Measurements from ENCODE around the gene CELSR1.

Gene CELSR1

DNA sequence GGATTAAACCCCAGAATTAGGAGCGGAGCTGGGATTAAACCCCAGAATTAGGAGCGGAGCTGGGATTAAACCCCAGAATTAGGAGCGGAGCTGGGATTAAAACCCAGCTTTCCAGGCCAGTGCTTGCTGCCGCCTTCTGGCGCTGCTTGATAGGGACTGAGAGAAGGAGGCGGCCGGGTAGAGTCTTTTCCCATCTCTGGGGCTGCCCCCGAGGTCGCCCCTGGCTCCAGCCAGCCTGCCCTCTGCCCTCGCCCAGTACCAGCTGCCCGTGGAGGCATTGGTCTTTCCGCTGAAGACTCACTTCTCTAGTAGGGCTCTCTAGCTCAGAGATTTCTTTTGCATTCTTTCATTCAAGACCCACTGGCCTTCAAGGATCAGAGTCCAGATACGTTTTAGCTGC is 196.7 kb downstream of the CELSR1 start:
- Histone ChIP-seq H3K27me3 (ENCODE audit: low read depth, low read length) (no peaks in the 10 kb centered on the region), H3K9me3 (ENCODE audit: control insufficient read depth in 1 of 2, low read length in 2 of 2) (no peaks in the 10 kb centered on the region), H3K4me3 (ENCODE audit: low read depth in 1 of 2, low read length in 2 of 2) (no peak overlapping the region), H3K27ac (ENCODE audit: low read length) (no peak overlapping the region), H3K4me1 (ENCODE audit: control insufficient read depth in 1 of 2, insufficient read depth in 2 of 2, low read length in 2 of 2) (peaks cover 9 to 14% of the 10 kb centered on the region in 2 donors), H3K36me3 (ENCODE audit: control insufficient read depth in 1 of 2, insufficient read depth in 2 of 2, low read length in 2 of 2) (peaks cover 54 to 72% of the 10 kb centered on the region in 2 donors)

DNA sequence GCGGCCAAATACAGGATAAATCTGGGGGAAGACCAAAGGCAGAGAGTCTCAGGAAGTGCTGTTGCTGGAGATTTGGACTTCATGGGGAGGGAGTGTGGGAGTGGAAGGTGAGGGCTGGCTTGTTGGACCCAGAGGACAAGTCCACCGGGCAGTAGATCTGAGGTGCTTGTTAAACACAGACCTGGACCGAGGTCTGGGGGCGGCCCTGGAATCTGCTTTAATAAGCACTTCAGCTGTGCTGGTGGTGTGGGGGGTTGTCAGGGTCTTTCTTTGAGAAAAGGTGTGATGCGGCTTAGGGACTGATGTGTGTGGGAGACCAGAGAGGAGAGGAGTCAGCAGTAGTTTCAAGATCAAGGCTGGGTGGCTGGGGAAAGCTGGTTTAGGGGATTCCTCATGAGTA is 197.5 kb downstream of the CELSR1 start:
- no peak overlapping the region for H3K4me3 ChIP-seq (ENCODE audit: low read depth in 1 of 2, low read length in 2 of 2)
- peaks cover 51 to 65% of the 10 kb centered on the region in 2 donors for H3K36me3 ChIP-seq (ENCODE audit: control insufficient read depth in 1 of 2, insufficient read depth in 2 of 2, low read length in 2 of 2)

GRCh38 chr22:46338636-46339035 is 198.8 kb downstream of the CELSR1 start:
- Histone ChIP-seq H3K4me3 (ENCODE audit: low read depth in 1 of 2, low read length in 2 of 2) (no peak overlapping the region), H3K36me3 (ENCODE audit: control insufficient read depth in 1 of 2, insufficient read depth in 2 of 2, low read length in 2 of 2) (peaks cover 38 to 54% of the 10 kb centered on the region in 2 donors), H3K27ac (ENCODE audit: low read length) (no peak overlapping the region), H3K4me1 (ENCODE audit: control insufficient read depth in 1 of 2, insufficient read depth in 2 of 2, low read length in 2 of 2) (peaks cover 9 to 14% of the 10 kb centered on the region in 2 donors), H3K9me3 (ENCODE audit: control insufficient read depth in 1 of 2, low read length in 2 of 2) (no peaks in the 10 kb centered on the region), H3K27me3 (ENCODE audit: low read depth, low read length) (no peaks in the 10 kb centered on the region)

More for the DNA sequence above, 197.5 kb downstream of the CELSR1 start:
- H3K9me3 ChIP-seq (ENCODE audit: control insufficient read depth in 1 of 2, low read length in 2 of 2), result no peaks in the 10 kb centered on the region
- no peak overlapping the region for H3K27ac ChIP-seq (ENCODE audit: low read length)
- peaks cover 9 to 14% of the 10 kb centered on the region in 2 donors for H3K4me1 ChIP-seq (ENCODE audit: control insufficient read depth in 1 of 2, insufficient read depth in 2 of 2, low read length in 2 of 2)
- no peaks in the 10 kb centered on the region for H3K27me3 ChIP-seq (ENCODE audit: low read depth, low read length)

DNA sequence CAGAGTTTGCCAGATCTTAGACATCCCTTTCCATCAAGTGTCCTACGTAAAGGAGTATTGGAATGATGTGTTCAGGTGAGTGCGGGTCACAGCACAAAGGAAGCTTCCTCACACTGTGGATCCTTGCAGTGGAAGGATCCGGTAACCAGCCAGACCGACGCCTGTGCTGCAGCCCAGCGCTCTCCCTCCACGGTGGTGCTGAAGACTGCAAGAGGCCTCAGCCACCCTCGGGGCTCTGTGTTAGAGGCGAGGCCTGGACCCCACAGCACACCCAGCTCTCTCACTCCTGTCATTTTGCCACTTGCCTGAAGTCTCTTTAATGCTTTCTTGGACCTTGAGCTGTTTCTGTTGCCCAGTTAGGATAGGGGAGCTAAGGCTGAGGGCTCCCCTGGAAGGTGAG is 199.6 kb downstream of the CELSR1 start:
- peaks cover 9 to 14% of the 10 kb centered on the region in 2 donors for H3K4me1 ChIP-seq (ENCODE audit: control insufficient read depth in 1 of 2, insufficient read depth in 2 of 2, low read length in 2 of 2)
- no peak overlapping the region for H3K27ac ChIP-seq (ENCODE audit: low read length)
- peaks cover 32 to 46% of the 10 kb centered on the region in 2 donors for H3K36me3 ChIP-seq (ENCODE audit: control insufficient read depth in 1 of 2, insufficient read depth in 2 of 2, low read length in 2 of 2)
- H3K9me3 ChIP-seq (ENCODE audit: control insufficient read depth in 1 of 2, low read length in 2 of 2), result no peaks in the 10 kb centered on the region
- no peaks in the 10 kb centered on the region for H3K27me3 ChIP-seq (ENCODE audit: low read depth, low read length)
- no peak overlapping the region for H3K4me3 ChIP-seq (ENCODE audit: low read depth in 1 of 2, low read length in 2 of 2)

DNA sequence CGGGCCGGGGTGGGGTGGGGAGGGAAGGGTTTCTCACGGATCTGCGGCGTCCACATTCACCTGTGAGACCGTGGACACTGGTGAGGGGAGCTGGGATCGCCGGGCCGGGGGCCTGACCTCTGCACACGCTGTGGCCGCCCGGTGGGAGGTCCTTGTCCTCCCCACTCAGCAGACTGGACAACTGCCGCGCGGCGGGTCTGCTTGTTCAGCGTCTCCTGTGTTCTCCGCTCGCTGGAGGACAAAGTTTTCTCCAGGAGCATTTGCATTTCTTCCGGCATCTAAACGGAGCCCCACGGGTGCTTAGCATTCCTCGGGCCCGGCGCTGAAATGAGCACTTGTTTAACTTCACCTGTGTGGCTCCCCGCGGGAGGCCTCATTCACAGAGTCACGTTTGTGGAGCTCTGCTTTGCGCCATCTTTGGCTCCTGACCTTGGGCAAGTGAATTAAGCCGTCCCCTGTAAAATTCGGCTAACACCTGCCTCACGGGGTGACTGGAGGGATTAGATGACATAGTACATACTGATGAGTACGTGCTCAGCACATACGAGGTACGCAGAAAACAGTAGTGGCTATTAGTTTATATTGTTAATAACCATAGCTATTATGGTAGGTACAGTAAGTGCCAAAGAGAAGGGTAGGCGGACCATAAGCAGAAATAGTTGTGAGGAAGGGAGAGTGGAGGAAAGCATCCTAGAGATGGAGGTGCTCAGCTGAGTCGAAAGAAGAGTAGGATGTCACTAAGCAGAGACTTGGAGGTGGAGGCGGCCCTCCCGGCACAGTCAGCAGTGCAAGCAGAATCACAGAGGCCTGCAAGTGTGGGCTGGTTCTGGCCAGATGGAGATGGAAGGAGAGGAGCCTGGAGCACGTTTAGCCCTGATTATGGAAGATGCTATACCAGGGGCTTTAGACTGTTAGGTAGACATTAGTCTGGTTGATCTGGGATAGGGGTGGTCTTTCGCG is 201.0 kb downstream of the CELSR1 start:
- Histone ChIP-seq H3K36me3 (ENCODE audit: control insufficient read depth in 1 of 2, insufficient read depth in 2 of 2, low read length in 2 of 2) (peaks cover 26 to 34% of the 10 kb centered on the region in 2 donors), H3K4me3 (ENCODE audit: low read depth in 1 of 2, low read length in 2 of 2) (peak overlapping the region; percentile 70 to 97), H3K27ac (ENCODE audit: low read length) (no peak overlapping the region), H3K4me1 (ENCODE audit: control insufficient read depth in 1 of 2, insufficient read depth in 2 of 2, low read length in 2 of 2) (peaks cover 9 to 14% of the 10 kb centered on the region in 2 donors), H3K27me3 (ENCODE audit: low read depth, low read length) (no peaks in the 10 kb centered on the region), H3K9me3 (ENCODE audit: control insufficient read depth in 1 of 2, low read length in 2 of 2) (no peaks in the 10 kb centered on the region)

- peak within 1 kb of the TSS; percentile 70 to 97 for H3K4me3 ChIP-seq (ENCODE audit: low read depth in 1 of 2, low read length in 2 of 2)
- peaks cover 19 to 25% of the 10 kb centered on the region in 2 donors for H3K36me3 ChIP-seq (ENCODE audit: control insufficient read depth in 1 of 2, insufficient read depth in 2 of 2, low read length in 2 of 2)
These were observed 202.0 kb downstream of the CELSR1 start, which contains the start of gene TRMU for GRCh38 chr22:46335201-46336118. TSS of gene TRMU (plus strand) at chr22:46335714. CDS start at chr22:46335765, 51 bp downstream.

GRCh38 chr22:46331496-46331895 is 205.9 kb downstream of the CELSR1 start:
- Histone ChIP-seq H3K9me3 (ENCODE audit: control insufficient read depth in 1 of 2, low read length in 2 of 2) (no peaks in the 10 kb centered on the region), H3K4me1 (ENCODE audit: control insufficient read depth in 1 of 2, insufficient read depth in 2 of 2, low read length in 2 of 2) (peaks cover 2 to 3% of the 10 kb centered on the region in 2 donors), H3K27me3 (ENCODE audit: low read depth, low read length) (no peaks in the 10 kb centered on the region), H3K36me3 (ENCODE audit: control insufficient read depth in 1 of 2, insufficient read depth in 2 of 2, low read length in 2 of 2) (no peaks in the 10 kb centered on the region), H3K27ac (ENCODE audit: low read length) (no peak overlapping the region), H3K4me3 (ENCODE audit: low read depth in 1 of 2, low read length in 2 of 2) (no peak overlapping the region)

More at GRCh38 chr22:46335201-46336118, 202.0 kb downstream of the CELSR1 start, which contains the start of gene TRMU:
- peaks cover 9 to 14% of the 10 kb centered on the region in 2 donors for H3K4me1 ChIP-seq (ENCODE audit: control insufficient read depth in 1 of 2, insufficient read depth in 2 of 2, low read length in 2 of 2)
- peak within 1 kb of the TSS; percentile 72 for H3K27ac ChIP-seq (ENCODE audit: low read length)
- H3K9me3 ChIP-seq (ENCODE audit: control insufficient read depth in 1 of 2, low read length in 2 of 2), result no peaks in the 10 kb centered on the region
- H3K27me3 ChIP-seq (ENCODE audit: low read depth, low read length), result no peaks in the 10 kb centered on the region

DNA sequence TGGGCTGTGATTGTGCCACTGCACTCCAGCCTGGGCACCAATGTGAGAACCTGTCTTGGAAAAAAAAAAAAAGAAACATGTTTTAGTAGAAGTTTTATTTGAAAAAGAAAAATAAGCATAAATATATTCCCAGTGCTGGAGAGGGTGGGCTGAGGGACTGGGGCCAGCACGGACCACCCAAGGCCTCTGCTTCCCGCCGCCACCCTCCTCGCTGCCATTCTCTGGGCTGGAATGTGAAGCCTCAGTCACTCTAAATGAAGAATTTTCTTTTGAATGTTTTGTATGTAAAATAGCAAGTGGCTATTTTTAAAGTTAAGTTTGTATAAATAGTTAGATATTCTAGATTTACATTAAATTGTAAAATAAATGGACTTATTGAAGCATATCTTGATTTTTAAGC is 207.0 kb downstream of the CELSR1 start:
- no peak overlapping the region for H3K27ac ChIP-seq (ENCODE audit: low read length)
- H3K9me3 ChIP-seq (ENCODE audit: control insufficient read depth in 1 of 2, low read length in 2 of 2), result no peaks in the 10 kb centered on the region
- no peaks in the 10 kb centered on the region for H3K4me1 ChIP-seq (ENCODE audit: control insufficient read depth in 1 of 2, insufficient read depth in 2 of 2, low read length in 2 of 2)
- H3K36me3 ChIP-seq (ENCODE audit: control insufficient read depth in 1 of 2, insufficient read depth in 2 of 2, low read length in 2 of 2), result no peaks in the 10 kb centered on the region
- H3K4me3 ChIP-seq (ENCODE audit: low read depth in 1 of 2, low read length in 2 of 2), result no peak overlapping the region
- H3K27me3 ChIP-seq (ENCODE audit: low read depth, low read length), result no peaks in the 10 kb centered on the region

DNA sequence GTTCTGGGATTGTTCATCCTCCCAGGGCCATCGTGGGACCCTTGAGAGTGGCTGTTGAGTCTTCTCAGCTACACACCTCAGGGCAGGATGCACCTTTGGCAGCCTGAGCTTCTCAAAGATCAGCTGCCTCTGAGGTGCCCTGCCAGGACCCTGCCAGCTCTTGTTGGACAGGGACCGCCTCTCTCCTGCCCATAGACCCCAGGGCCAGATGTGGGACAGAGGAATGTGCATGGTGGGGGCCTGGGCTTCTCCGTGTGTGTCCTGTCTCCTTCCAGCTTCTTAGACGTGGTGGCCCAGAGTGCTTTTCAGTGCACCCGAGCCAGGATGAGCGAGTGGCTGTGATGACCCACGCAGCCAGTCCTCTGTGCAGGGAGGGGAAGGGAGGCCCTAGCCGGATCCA is 207.8 kb downstream of the CELSR1 start:
- H3K4me1 ChIP-seq (ENCODE audit: control insufficient read depth in 1 of 2, insufficient read depth in 2 of 2, low read length in 2 of 2), result no peaks in the 10 kb centered on the region
- H3K27me3 ChIP-seq (ENCODE audit: low read depth, low read length), result no peaks in the 10 kb centered on the region
- H3K27ac ChIP-seq (ENCODE audit: low read length), result no peak overlapping the region
- H3K9me3 ChIP-seq (ENCODE audit: control insufficient read depth in 1 of 2, low read length in 2 of 2), result no peaks in the 10 kb centered on the region
- H3K36me3 ChIP-seq (ENCODE audit: control insufficient read depth in 1 of 2, insufficient read depth in 2 of 2, low read length in 2 of 2), result no peaks in the 10 kb centered on the region
- no peak overlapping the region for H3K4me3 ChIP-seq (ENCODE audit: low read depth in 1 of 2, low read length in 2 of 2)

DNA sequence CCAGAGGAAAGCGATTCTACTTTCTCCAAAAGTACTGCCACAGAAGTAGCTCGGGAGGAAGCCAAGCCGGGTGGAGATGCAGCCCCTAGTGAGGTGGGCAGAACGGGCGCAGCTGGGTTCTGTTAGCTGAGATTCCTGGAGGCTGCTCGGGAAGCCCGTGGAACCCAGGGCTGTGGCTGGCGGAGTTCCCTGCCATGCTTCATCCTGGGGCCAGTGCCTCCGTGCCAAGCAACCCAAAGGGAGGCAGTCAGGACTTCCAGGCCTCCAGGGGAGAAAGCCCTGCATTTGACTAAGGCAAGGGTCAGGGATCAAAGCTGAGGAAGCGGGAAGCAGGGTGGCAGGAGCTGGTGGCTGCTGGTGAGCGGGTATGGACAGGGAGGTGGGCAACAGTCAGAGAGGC is 208.6 kb downstream of the CELSR1 start:
- H3K27ac ChIP-seq (ENCODE audit: low read length), result no peak overlapping the region
- H3K36me3 ChIP-seq (ENCODE audit: control insufficient read depth in 1 of 2, insufficient read depth in 2 of 2, low read length in 2 of 2), result no peaks in the 10 kb centered on the region
- H3K4me1 ChIP-seq (ENCODE audit: control insufficient read depth in 1 of 2, insufficient read depth in 2 of 2, low read length in 2 of 2), result no peaks in the 10 kb centered on the region
- H3K9me3 ChIP-seq (ENCODE audit: control insufficient read depth in 1 of 2, low read length in 2 of 2), result no peaks in the 10 kb centered on the region
- no peak overlapping the region for H3K4me3 ChIP-seq (ENCODE audit: low read depth in 1 of 2, low read length in 2 of 2)
- no peaks in the 10 kb centered on the region for H3K27me3 ChIP-seq (ENCODE audit: low read depth, low read length)

Measured in muscle layer of duodenum (tissue), 2 donors.